Keratinocyte (primary cell): ENCODE measurements around the gene MICAL3. TPM values are rescaled to one million over a fixed set of nuclear protein-coding genes. Genes with fewer than 3 reads are reported as not detected.
A peak's percentile ranks its signal among the peaks of the same experiment; 100 is the strongest.
"Not testable (repeated sequence)": the region's sequence is repeated elsewhere in the genome, so short reads cannot be mapped to it uniquely, and the experiment has no call there.

ENCODE experiments used
- DNase-seq: peaks from one replicate; pipeline ENCODE4 v3.0.0-alpha.2; 2011; ENCODE audit warnings: low read depth, missing footprints, low spot score
- FAIRE-seq: peaks from 2 replicates; lab custom pipeline; 2011; peaks lifted over from hg19 to GRCh38; lab: Jason Lieb, UNC
- H2AFZ ChIP-seq: 2 replicates; pipeline ENCODE4 v1.6.0; 2012; ENCODE audit warnings: low read length, control low read depth, inconsistent platforms; ENCODE audit not compliant: control insufficient read depth
- H3K27ac ChIP-seq: 2 replicates; pipeline ENCODE4 v1.5.1; 2011; ENCODE audit warnings: low read length; ENCODE audit not compliant: control insufficient read depth, insufficient read depth
- H3K27me3 ChIP-seq: 3 replicates; pipeline ENCODE4 v1.6.0; 2011; ENCODE audit warnings: low read length; ENCODE audit not compliant: control insufficient read depth, insufficient read depth; ENCODE audit errors: extremely low read depth
- H3K36me3 ChIP-seq, 2 experiments: 2 replicates in 1 of 2; 3 replicates in 1 of 2; pipeline ENCODE4 v1.5.1; 2011; ENCODE audit warnings: low read length in 2 of 2, mild to moderate bottlenecking in 1 of 2; ENCODE audit not compliant: control insufficient read depth in 2 of 2, insufficient read depth in 2 of 2; ENCODE audit errors: extremely low read depth in 1 of 2
- H3K4me1 ChIP-seq: 3 replicates; pipeline ENCODE4 v1.5.1; 2011; ENCODE audit warnings: low read length; ENCODE audit not compliant: control insufficient read depth, insufficient read depth; ENCODE audit errors: extremely low read depth
- H3K4me2 ChIP-seq: 3 replicates; pipeline ENCODE4 v1.6.0; 2011; ENCODE audit warnings: low read depth, low read length; ENCODE audit not compliant: control insufficient read depth, insufficient read depth; ENCODE audit errors: extremely low read depth
- H3K4me3 ChIP-seq, 3 experiments: fragments of 200-600 bp in 1 of 3; sonication (generic) in 1 of 3; 2 replicates in 2 of 3; 3 replicates in 1 of 3; pipeline ENCODE4 v1.5.1; 2011 to 2016; ENCODE audit warnings: low read length in 3 of 3, mild to moderate bottlenecking in 3 of 3, control low read depth in 2 of 3, inconsistent platforms in 1 of 3, low read depth in 1 of 3, mixed read lengths in 1 of 3, mixed run types in 1 of 3, moderate library complexity in 1 of 3; ENCODE audit not compliant: control insufficient read depth in 2 of 3, insufficient read depth in 2 of 3; ENCODE audit errors: extremely low read depth in 1 of 3
- H3K79me2 ChIP-seq: 2 replicates; pipeline ENCODE4 v1.6.0; 2012; ENCODE audit warnings: low read length; ENCODE audit not compliant: control insufficient read depth, insufficient read depth
- H3K9ac ChIP-seq: 3 replicates; pipeline ENCODE4 v1.6.0; 2011; ENCODE audit warnings: low read length; ENCODE audit not compliant: control insufficient read depth, insufficient read depth; ENCODE audit errors: extremely low read depth
- H3K9me1 ChIP-seq: 3 replicates; pipeline ENCODE4 v1.6.0; 2011; ENCODE audit warnings: low read length; ENCODE audit not compliant: control insufficient read depth, insufficient read depth; ENCODE audit errors: extremely low read depth
- H3K9me3 ChIP-seq: 2 replicates; pipeline ENCODE4 v1.5.1; 2012; ENCODE audit warnings: low read depth, low read length; ENCODE audit not compliant: control insufficient read depth
- H4K20me1 ChIP-seq: 3 replicates; pipeline ENCODE4 v1.6.0; 2011; ENCODE audit warnings: low read length; ENCODE audit not compliant: control insufficient read depth, insufficient read depth; ENCODE audit errors: extremely low read depth
- CTCF ChIP-seq, 3 experiments: IDR thresholded peaks in 1 of 3; conservative IDR thresholded peaks in 1 of 3; optimal IDR thresholded peaks in 1 of 3; 2 replicates in 2 of 3; 3 replicates in 1 of 3; pipeline versions ENCODE3 to v1.5.1; 2011; ENCODE audit warnings: low read length in 3 of 3, mild to moderate bottlenecking in 3 of 3, moderate library complexity in 2 of 3, control low read depth in 1 of 3, inconsistent platforms in 1 of 3; ENCODE audit not compliant: insufficient read depth in 2 of 3; ENCODE audit errors: extremely low read depth in 1 of 3
- EZH2 ChIP-seq: IDR thresholded peaks from one replicate; pipeline ENCODE4 v1.6.1; 2012; ENCODE audit warnings: inconsistent platforms, mild to moderate bottlenecking, low read length, moderate library complexity
- dilution Hi-C: fragments of 300-500 bp; cut with MboI; formaldehyde crosslinking; loops from one replicate; pipeline ENCODE4 v1.7.0; 2020; ENCODE audit warnings: low sequenced_read_pairs; ENCODE audit not compliant: extremely low pct_ligation_motif_present
- polyA plus RNA-seq, 5 experiments: library from polyadenylated mRNA; depleted of rRNA in 3 of 5; stranded (reverse) in 3 of 5; stranded (forward) in 1 of 5; unstranded in 1 of 5; fragments of >200 nt; gene quantifications; 1 replicate in 1 of 5; 2 replicates in 3 of 5; 3 replicates in 1 of 5; pipeline versions ENCODE4 v1.2.1 to v1.2.3, GENCODE V29; 2011 to 2012; ENCODE audit warnings: missing spikeins in 2 of 5, low read depth in 1 of 5, low replicate concordance in 1 of 5

Gene MICAL3
- polyA plus RNA-seq, 1 donor (not counting 4 experiments of a cell fraction or from before 2014, with no cell fraction given) = 27.9 TPM

DNA sequence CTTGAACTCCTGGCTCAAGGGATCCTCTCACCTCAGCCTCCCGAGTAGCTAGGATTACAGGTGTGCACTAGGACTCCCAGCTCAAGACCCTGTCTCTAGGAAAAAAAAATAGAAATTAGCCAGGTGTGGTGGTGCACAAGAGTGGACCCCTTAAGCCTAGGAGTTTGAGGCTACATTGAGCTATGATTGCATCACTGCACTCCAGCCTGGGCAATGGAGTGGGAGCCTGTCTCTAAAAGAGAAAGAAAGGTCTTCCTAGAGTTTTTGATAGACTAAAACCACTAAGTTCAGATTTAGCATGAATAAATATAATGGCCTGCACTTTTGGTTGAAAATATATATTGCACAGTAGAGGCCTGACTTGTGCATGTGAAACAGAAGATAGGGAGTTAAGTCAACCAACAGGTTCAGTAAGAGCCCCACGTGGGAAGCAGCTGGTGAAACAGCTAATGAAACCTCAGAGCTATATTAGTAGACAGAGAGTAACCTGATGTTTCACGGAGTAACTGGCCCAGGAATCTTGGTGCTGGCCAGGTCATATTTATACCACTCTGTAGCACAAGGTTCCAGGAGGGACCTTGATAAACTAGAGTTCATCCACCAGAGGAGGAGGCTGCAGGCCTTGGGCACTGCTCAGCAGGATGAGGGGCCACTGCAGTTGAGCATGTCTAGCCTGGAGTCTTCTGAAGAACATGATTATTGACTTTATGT is 4.6 kb upstream of the MICAL3 start:
- H2AFZ ChIP-seq = no peak overlapping the region
- peaks cover 3% of the 10 kb centered on the region for H3K79me2 ChIP-seq
- no peak overlapping the region for H3K27ac ChIP-seq
- no peaks in the 10 kb centered on the region for H3K36me3 ChIP-seq
- dilution Hi-C loops = no loop called here
- no peak overlapping the region for H3K4me3 ChIP-seq
- H3K4me1 ChIP-seq = peaks cover 47% of the 10 kb centered on the region
- H3K9ac ChIP-seq = no peak overlapping the region
- no peak for TF ChIP-seq EZH2
- TF ChIP-seq CTCF (optimal IDR thresholded peaks at IDR 0.05 in 1 of 3, IDR thresholded peaks at IDR 0.05 in 1 of 3, conservative IDR thresholded peaks at IDR 0.05 in 1 of 3; ENCODE audit: extremely low read depth in 1 of 3, insufficient read depth in 2 of 3, low read length in 3 of 3) = no peak
- no peaks in the 10 kb centered on the region for H3K9me1 ChIP-seq
- H3K27me3 ChIP-seq = no peaks in the 10 kb centered on the region
- no peak for DNase-seq
- H3K9me3 ChIP-seq = no peaks in the 10 kb centered on the region
- H3K4me2 ChIP-seq = no peak overlapping the region
- H4K20me1 ChIP-seq = no peaks in the 10 kb centered on the region
- FAIRE-seq = peak; percentile 9

GRCh38 chr22:18025898-18026297 is 1.5 kb upstream of the MICAL3 start:
- H3K4me3 ChIP-seq, H3K9ac ChIP-seq, H3K27ac ChIP-seq, dilution Hi-C loops, H3K9me3 ChIP-seq, H3K4me2 ChIP-seq, H3K27me3 ChIP-seq, H4K20me1 ChIP-seq, H3K9me1 ChIP-seq, H2AFZ ChIP-seq, DNase-seq, FAIRE-seq, H3K36me3 ChIP-seq: not testable (repeated sequence)
- Histone ChIP-seq H3K79me2 (peaks cover 30% of the 10 kb centered on the region), H3K4me1 (peaks cover 42% of the 10 kb centered on the region)
